GM23248 (cell line): ENCODE data around the gene DNAI1. TPM values are rescaled to one million over a fixed set of nuclear protein-coding genes. Genes with fewer than 3 reads are reported as not detected.

Experiments
- DNase-seq: peaks from one replicate; pipeline ENCODE4 v3.0.0-alpha.2; 2015
- H2AFZ ChIP-seq: fragments of 200-600 bp; sonication (generic); 2 replicates; pipeline ENCODE4 v1.6.1; 2016; ENCODE audit warnings: antibody characterized with exemption
- H3F3A ChIP-seq: fragments of 200-600 bp; sonication (generic); 2 replicates; pipeline ENCODE4 v1.6.1; 2016; ENCODE audit warnings: mild to moderate bottlenecking, antibody characterized with exemption, mixed run types; ENCODE audit not compliant: insufficient read depth
- H3K27ac ChIP-seq: fragments of 200-600 bp; sonication (generic); 2 replicates; pipeline ENCODE4 v1.5.1; 2016; ENCODE audit warnings: mild to moderate bottlenecking
- H3K27me3 ChIP-seq: fragments of 200-600 bp; sonication (generic); replicated peaks from 2 replicates; pipeline ENCODE4 v1.6.1; 2016; ENCODE audit warnings: mild to moderate bottlenecking; ENCODE audit not compliant: insufficient read depth
- H3K36me3 ChIP-seq: fragments of 200-600 bp; sonication (generic); 2 replicates; pipeline ENCODE4 v1.6.1; 2016; ENCODE audit warnings: low read depth, mild to moderate bottlenecking
- H3K4me1 ChIP-seq: fragments of 200-600 bp; sonication (generic); 2 replicates; pipeline ENCODE4 v1.6.1; 2016; ENCODE audit warnings: mild to moderate bottlenecking; ENCODE audit not compliant: insufficient read depth
- H3K4me2 ChIP-seq: fragments of 200-600 bp; sonication (generic); one replicate; pipeline ENCODE4 v1.6.1; 2016; ENCODE audit warnings: mild to moderate bottlenecking; ENCODE audit not compliant: unreplicated experiment
- H3K4me3 ChIP-seq: fragments of 200-600 bp; sonication (generic); 2 replicates; pipeline ENCODE4 v1.5.1; 2016; ENCODE audit warnings: mild to moderate bottlenecking
- H3K79me2 ChIP-seq: fragments of 200-600 bp; sonication (generic); 2 replicates; pipeline ENCODE4 v1.6.1; 2016; ENCODE audit warnings: mild to moderate bottlenecking; ENCODE audit not compliant: insufficient read depth
- H3K9ac ChIP-seq: fragments of 200-600 bp; sonication (generic); 2 replicates; pipeline ENCODE4 v1.6.1; 2016; ENCODE audit warnings: mild to moderate bottlenecking
- H3K9me2 ChIP-seq: fragments of 200-600 bp; sonication (generic); 2 replicates; pipeline ENCODE4 v1.6.1; 2016; ENCODE audit warnings: mixed run types, mild to moderate bottlenecking, moderate library complexity; ENCODE audit not compliant: insufficient read depth
- H3K9me3 ChIP-seq: fragments of 200-600 bp; sonication (generic); one replicate; pipeline ENCODE4 v1.6.1; 2017; ENCODE audit warnings: low read depth
- H4K20me1 ChIP-seq: fragments of 200-600 bp; sonication (generic); 2 replicates; pipeline ENCODE4 v1.6.0; 2016; ENCODE audit not compliant: insufficient read depth
- EZH2 ChIP-seq: fragments of 200-600 bp; sonication (generic); IDR thresholded peaks from 2 replicates; pipeline ENCODE4 v1.6.1; 2018; ENCODE audit warnings: antibody characterized with exemption, mild to moderate bottlenecking; ENCODE audit not compliant: insufficient read depth, poor library complexity, severe bottlenecking
- EZH2phosphoT487 ChIP-seq: fragments of 200-600 bp; sonication (generic); IDR thresholded peaks from 2 replicates; pipeline ENCODE4 v1.6.1; 2018; ENCODE audit warnings: antibody characterized with exemption, moderate library complexity, mild to moderate bottlenecking, low read depth; ENCODE audit not compliant: insufficient read depth
- WGBS, 2 experiments: methylation state at CpG; one replicate each; pipeline ENCODE4 v1.1.6; 2015 to 2017; ENCODE audit warnings: low lambda C conversion rate in 2 of 2, low coverage in 1 of 2; ENCODE audit errors: missing lambda C conversion rate in 2 of 2; 5-methylcytosine and 5-hydroxymethylcytosine counted together
- in situ Hi-C: fragments of 300-500 bp; cut with MboI; formaldehyde crosslinking; loops from 2 replicates; pipeline ENCODE4 v1.15.0; 2020
- polyA plus RNA-seq: library from polyadenylated mRNA; unstranded; fragments of >200 nt; fragmentation: Nextera tagmentation; extraction: Ambion mirVana; gene quantifications from 2 replicates; pipeline ENCODE4 v1.2.1, GENCODE V29; 2016
- total RNA-seq: library from RNA; depleted of rRNA; stranded (reverse); fragments of >200 nt; shearing (Covaris generic); gene quantifications from 2 replicates; pipeline ENCODE4 v1.2.3, GENCODE V29; 2014

DNAI1 gene
- total and polyA plus RNA-seq, 2 experiments from 2014 or later, result not detected

- H3F3A ChIP-seq, result no peaks in the 10 kb centered on the region
- H3K4me1 ChIP-seq, result no peaks in the 10 kb centered on the region
- no peak overlapping the region for H3K9ac ChIP-seq
- DNase-seq, result no peak
- H3K4me3 ChIP-seq, result no peak overlapping the region
- in situ Hi-C loops, result no loop called here
- 83 to 84% methylated on average over 7 of the region's 7 CpGs for WGBS, 2 experiments
- H3K27ac ChIP-seq, result no peak overlapping the region
- no peak for TF ChIP-seq EZH2phosphoT487
- no peak for TF ChIP-seq EZH2
- no peak overlapping the region for H2AFZ ChIP-seq
- H3K27me3 ChIP-seq, result peaks cover 5% of the 10 kb centered on the region; the same call in 1 of the 2 replicates
- H3K79me2 ChIP-seq, result no peaks in the 10 kb centered on the region
- no peaks in the 10 kb centered on the region for H3K9me3 ChIP-seq
- H3K4me2 ChIP-seq, result no peak overlapping the region
- H4K20me1 ChIP-seq, result no peaks in the 10 kb centered on the region
- H3K36me3 ChIP-seq, result no peaks in the 10 kb centered on the region
- no peaks in the 10 kb centered on the region for H3K9me2 ChIP-seq
These were observed 103.6 kb downstream of the DNAI1 start for GRCh38 chr9:34562135-34562745.

- Histone ChIP-seq H4K20me1 (no peaks in the 10 kb centered on the region), H3F3A (no peaks in the 10 kb centered on the region), H3K9ac (no peak overlapping the region), H3K36me3 (no peaks in the 10 kb centered on the region), H3K79me2 (no peaks in the 10 kb centered on the region), H3K4me2 (no peak overlapping the region), H3K9me2 (no peaks in the 10 kb centered on the region), H3K27me3 (peaks cover 10% of the 10 kb centered on the region; the same call in 1 of the 2 replicates), H3K4me1 (no peaks in the 10 kb centered on the region), H3K4me3 (no peak overlapping the region), H3K27ac (no peak overlapping the region), H2AFZ (no peak overlapping the region), H3K9me3 (no peaks in the 10 kb centered on the region)
- DNase-seq, result no peak
- in situ Hi-C loops, result no loop called here
- WGBS, 2 experiments, result 75 to 76% methylated on average over 5 of the region's 5 CpGs
- TF ChIP-seq EZH2 (no peak), EZH2phosphoT487 (no peak)
These were observed 104.7 kb downstream of the DNAI1 start for GRCh38 chr9:34563262-34563661.

GRCh38 chr9:34564617-34565016 lies 106.0 kb downstream of the DNAI1 start:
- Histone ChIP-seq H2AFZ (no peak overlapping the region), H4K20me1 (no peaks in the 10 kb centered on the region), H3K9me3 (no peaks in the 10 kb centered on the region), H3K79me2 (no peaks in the 10 kb centered on the region), H3K27ac (no peak overlapping the region), H3F3A (no peaks in the 10 kb centered on the region), H3K36me3 (no peaks in the 10 kb centered on the region), H3K27me3 (peaks cover 10% of the 10 kb centered on the region), H3K4me1 (no peaks in the 10 kb centered on the region), H3K9ac (no peak overlapping the region), H3K4me2 (no peak overlapping the region), H3K4me3 (no peak overlapping the region), H3K9me2 (no peaks in the 10 kb centered on the region)
- in situ Hi-C loops, result no loop called here
- DNase-seq, result no peak
- no peak for TF ChIP-seq EZH2phosphoT487
- no peak for TF ChIP-seq EZH2
- WGBS, 2 experiments, result 84 to 90% methylated on average over 16 of the region's 16 CpGs

GRCh38 chr9:34565856-34566255 lies 107.3 kb downstream of the DNAI1 start:
- no peak overlapping the region for H3K4me3 ChIP-seq
- H3K9me3 ChIP-seq, result no peaks in the 10 kb centered on the region
- no peaks in the 10 kb centered on the region for H3K79me2 ChIP-seq
- no peak for TF ChIP-seq EZH2
- no peak for TF ChIP-seq EZH2phosphoT487
- H3K36me3 ChIP-seq, result no peaks in the 10 kb centered on the region
- no peak overlapping the region for H3K4me2 ChIP-seq
- no peaks in the 10 kb centered on the region for H4K20me1 ChIP-seq
- H3K9ac ChIP-seq, result no peak overlapping the region
- H3K27ac ChIP-seq, result no peak overlapping the region
- WGBS, 2 experiments, result 75 to 78% methylated on average over 4 to 8 of the region's 8 CpGs
- peaks cover 17% of the 10 kb centered on the region for H3K27me3 ChIP-seq
- H3K9me2 ChIP-seq, result no peaks in the 10 kb centered on the region
- H3K4me1 ChIP-seq, result no peaks in the 10 kb centered on the region
- in situ Hi-C loops, result no loop called here
- no peaks in the 10 kb centered on the region for H3F3A ChIP-seq
- no peak for DNase-seq
- no peak overlapping the region for H2AFZ ChIP-seq

- H3K27me3 ChIP-seq, result peaks cover 17% of the 10 kb centered on the region
- H3K4me1 ChIP-seq, result no peaks in the 10 kb centered on the region
- H2AFZ ChIP-seq, result no peak overlapping the region
- TF ChIP-seq EZH2 (no peak), EZH2phosphoT487 (no peak)
- H3K9ac ChIP-seq, result no peak overlapping the region
- no peak overlapping the region for H3K4me2 ChIP-seq
- no peaks in the 10 kb centered on the region for H4K20me1 ChIP-seq
- no peaks in the 10 kb centered on the region for H3K9me3 ChIP-seq
- no peak overlapping the region for H3K4me3 ChIP-seq
- in situ Hi-C loops, result no loop called here
- WGBS, 2 experiments, result 82 to 88% methylated on average over 8 of the region's 8 CpGs
- no peaks in the 10 kb centered on the region for H3K36me3 ChIP-seq
- no peak for DNase-seq
- no peak overlapping the region for H3K27ac ChIP-seq
- H3K9me2 ChIP-seq, result no peaks in the 10 kb centered on the region
- no peaks in the 10 kb centered on the region for H3F3A ChIP-seq
- no peaks in the 10 kb centered on the region for H3K79me2 ChIP-seq
These were observed 107.7 kb downstream of the DNAI1 start for GRCh38 chr9:34566322-34566721.
